GM19324 (cell line): ENCODE measurements around the gene SIRPA.
"Not testable (repeated sequence)": the region's sequence is repeated elsewhere in the genome, so short reads cannot be mapped to it uniquely, and the experiment has no call there.

Experiments used
- ATAC-seq: cut with Tn5 transposase; IDR thresholded peaks from one replicate; pipeline ENCODE4 v1.9.1; 2021; ENCODE audit warnings: mild to moderate bottlenecking, moderate library complexity; ENCODE audit not compliant: unreplicated experiment, low FRiP score

SIRPA gene

GRCh38 chr20:1904135-1904534, 8.9 kb downstream of the SIRPA start:
- no peak for ATAC-seq

GRCh38 chr20:1905009-1905408, 9.8 kb downstream of the SIRPA start:
- ATAC-seq = no peak

- ATAC-seq = no peak
These were observed 10.5 kb downstream of the SIRPA start for GRCh38 chr20:1905693-1906092.

- no peak for ATAC-seq
These were observed 11.3 kb downstream of the SIRPA start for GRCh38 chr20:1906361-1907051.

- no peak for ATAC-seq
These were observed 12.4 kb downstream of the SIRPA start for GRCh38 chr20:1907586-1907985.

- ATAC-seq = no peak
These were observed 13.0 kb downstream of the SIRPA start for GRCh38 chr20:1908191-1908590.

- no peak for ATAC-seq
These were observed 13.9 kb downstream of the SIRPA start for GRCh38 chr20:1909097-1909496.

- no peak for ATAC-seq
These were observed 16.3 kb downstream of the SIRPA start for GRCh38 chr20:1911536-1911935.

- ATAC-seq = no peak
These were observed 16.8 kb downstream of the SIRPA start for GRCh38 chr20:1912053-1912452.

- ATAC-seq = no peak
These were observed 17.4 kb downstream of the SIRPA start for GRCh38 chr20:1912646-1913045.

- not testable (repeated sequence) for ATAC-seq
These were observed 20.0 kb downstream of the SIRPA start for GRCh38 chr20:1915233-1915632.

GRCh38 chr20:1915725-1916124, 20.5 kb downstream of the SIRPA start:
- no peak for ATAC-seq

GRCh38 chr20:1917786-1918185, 22.6 kb downstream of the SIRPA start:
- no peak for ATAC-seq

- ATAC-seq = no peak
These were observed 23.4 kb downstream of the SIRPA start for GRCh38 chr20:1918491-1919165.

- no peak for ATAC-seq
These were observed 25.0 kb downstream of the SIRPA start for GRCh38 chr20:1920252-1920651.

- no peak for ATAC-seq
These were observed 25.6 kb downstream of the SIRPA start for GRCh38 chr20:1920826-1921225.

- not testable (repeated sequence) for ATAC-seq
These were observed 26.8 kb downstream of the SIRPA start for GRCh38 chr20:1921985-1922384.

- no peak for ATAC-seq
These were observed 27.6 kb downstream of the SIRPA start for GRCh38 chr20:1922786-1923185.

GRCh38 chr20:1924910-1925861, 30.0 kb downstream of the SIRPA start:
- no peak for ATAC-seq

- ATAC-seq = no peak
These were observed 31.0 kb downstream of the SIRPA start for GRCh38 chr20:1926237-1926636.

GRCh38 chr20:1927217-1927616, 32.0 kb downstream of the SIRPA start:
- ATAC-seq = no peak
